GM06990 (cell line): ENCODE measurements around the gene EPHB3.

Source experiments
- DNase-seq: peaks from one replicate; pipeline ENCODE4 v3.0.0-alpha.2; 2011; ENCODE audit not compliant: insufficient read length; ENCODE audit errors: extremely low read depth
- H3K27me3 ChIP-seq: replicated peaks from 2 replicates; pipeline ENCODE4 v1.6.0; 2011; ENCODE audit warnings: low read length; ENCODE audit not compliant: control insufficient read depth, insufficient read depth
- H3K36me3 ChIP-seq: 2 replicates; pipeline ENCODE4 v1.5.1; 2011; ENCODE audit warnings: low read length; ENCODE audit not compliant: control insufficient read depth, insufficient read depth
- H3K4me3 ChIP-seq: replicated peaks from 2 replicates; pipeline ENCODE4 v1.5.1; 2011; ENCODE audit warnings: low read depth, mild to moderate bottlenecking, control low read depth, low read length
- TF ChIP-seq, protein P1 (sequence below): IDR thresholded peaks from 2 replicates; pipeline ENCODE4 v1.5.1; 2011; ENCODE audit warnings: low read length, control low read depth, mild to moderate bottlenecking, inconsistent platforms; ENCODE audit not compliant: insufficient read depth, poor library complexity, severe bottlenecking

Gene EPHB3

DNA sequence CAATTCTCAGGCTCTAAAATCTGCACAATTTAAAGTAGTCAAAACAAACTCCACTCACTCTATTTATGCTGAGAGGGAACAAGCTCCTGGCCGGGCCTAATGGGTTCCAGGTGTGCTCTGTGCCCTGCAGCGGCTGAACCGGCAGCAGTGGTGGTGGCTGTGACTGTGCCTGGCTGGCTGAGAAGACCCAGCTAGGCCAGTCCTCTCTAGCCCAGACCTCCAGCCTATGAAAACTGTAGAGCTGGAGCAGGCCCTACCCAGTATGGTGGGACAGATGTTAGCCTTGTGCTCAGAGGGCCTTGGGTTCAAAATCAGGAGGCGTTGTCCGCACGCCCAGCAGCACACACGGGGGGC is 37.0 kb downstream of the EPHB3 start:
- Histone ChIP-seq H3K27me3 (peaks cover under 1% of the 10 kb centered on the region), H3K4me3 (no peak overlapping the region), H3K36me3 (no peaks in the 10 kb centered on the region)
- TF ChIP-seq, protein P1, sequence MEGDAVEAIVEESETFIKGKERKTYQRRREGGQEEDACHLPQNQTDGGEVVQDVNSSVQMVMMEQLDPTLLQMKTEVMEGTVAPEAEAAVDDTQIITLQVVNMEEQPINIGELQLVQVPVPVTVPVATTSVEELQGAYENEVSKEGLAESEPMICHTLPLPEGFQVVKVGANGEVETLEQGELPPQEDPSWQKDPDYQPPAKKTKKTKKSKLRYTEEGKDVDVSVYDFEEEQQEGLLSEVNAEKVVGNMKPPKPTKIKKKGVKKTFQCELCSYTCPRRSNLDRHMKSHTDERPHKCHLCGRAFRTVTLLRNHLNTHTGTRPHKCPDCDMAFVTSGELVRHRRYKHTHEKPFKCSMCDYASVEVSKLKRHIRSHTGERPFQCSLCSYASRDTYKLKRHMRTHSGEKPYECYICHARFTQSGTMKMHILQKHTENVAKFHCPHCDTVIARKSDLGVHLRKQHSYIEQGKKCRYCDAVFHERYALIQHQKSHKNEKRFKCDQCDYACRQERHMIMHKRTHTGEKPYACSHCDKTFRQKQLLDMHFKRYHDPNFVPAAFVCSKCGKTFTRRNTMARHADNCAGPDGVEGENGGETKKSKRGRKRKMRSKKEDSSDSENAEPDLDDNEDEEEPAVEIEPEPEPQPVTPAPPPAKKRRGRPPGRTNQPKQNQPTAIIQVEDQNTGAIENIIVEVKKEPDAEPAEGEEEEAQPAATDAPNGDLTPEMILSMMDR = no peak
- DNase-seq = no peak

DNA sequence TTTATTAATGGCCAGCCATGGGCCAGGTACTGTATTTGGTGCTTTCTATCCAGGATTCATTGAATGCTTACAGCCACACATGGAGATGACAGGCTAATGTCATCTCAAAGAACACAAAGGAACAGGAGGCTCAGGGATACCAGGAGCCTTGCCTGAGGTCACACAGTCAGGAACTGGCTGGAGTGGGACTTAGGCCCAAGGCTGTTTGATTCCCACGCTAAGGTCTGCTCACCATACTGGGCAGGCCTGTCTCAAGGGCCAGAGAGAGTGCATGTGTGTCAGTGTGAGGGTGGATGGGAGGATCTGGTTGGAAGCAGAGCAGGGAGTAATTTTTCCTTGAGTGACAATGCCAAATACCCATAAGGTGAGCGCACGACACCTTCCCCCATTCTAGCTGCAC is 37.6 kb downstream of the EPHB3 start:
- H3K4me3 ChIP-seq = no peak overlapping the region
- DNase-seq = no peak
- TF ChIP-seq, protein P1 = no peak
- H3K27me3 ChIP-seq = peaks cover 4% of the 10 kb centered on the region
- H3K36me3 ChIP-seq = no peaks in the 10 kb centered on the region

DNA sequence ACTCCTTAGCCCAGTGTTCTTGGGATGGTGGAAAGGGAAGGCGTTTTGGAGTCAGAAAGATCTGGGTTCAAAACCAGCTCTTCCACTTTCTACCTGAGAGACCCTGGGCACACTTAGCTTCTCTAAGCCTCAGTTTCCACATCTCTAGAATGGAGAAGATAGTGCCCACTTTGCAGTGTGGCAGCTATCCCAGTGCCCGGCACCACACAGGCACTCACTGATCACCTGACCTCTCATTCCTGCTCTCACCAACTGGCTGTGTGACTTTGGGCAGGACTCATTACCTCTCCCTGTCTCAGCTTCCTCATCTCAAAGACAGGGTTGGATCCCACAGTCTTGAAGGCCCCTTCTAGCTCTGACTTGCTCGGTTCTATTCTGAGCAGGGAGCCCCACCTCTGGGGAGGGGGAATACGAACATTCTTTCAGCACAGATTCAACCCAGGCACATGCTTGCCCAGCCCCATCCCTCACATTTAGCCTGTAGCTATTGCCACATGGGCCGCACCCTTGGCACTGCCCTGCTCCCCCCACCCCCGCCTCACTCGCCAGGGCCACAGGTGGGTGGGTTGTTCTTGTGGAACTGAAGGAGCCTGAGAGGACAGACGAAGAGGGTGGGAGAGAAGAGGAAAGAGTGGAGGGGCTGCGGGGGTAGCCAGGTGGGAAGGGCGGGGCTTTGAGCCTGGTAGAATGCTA is 39.2 kb downstream of the EPHB3 start:
- DNase-seq = no peak
- peaks cover 4% of the 10 kb centered on the region for H3K27me3 ChIP-seq
- TF ChIP-seq, protein P1 = no peak
- H3K4me3 ChIP-seq = no peak overlapping the region
- no peaks in the 10 kb centered on the region for H3K36me3 ChIP-seq

DNA sequence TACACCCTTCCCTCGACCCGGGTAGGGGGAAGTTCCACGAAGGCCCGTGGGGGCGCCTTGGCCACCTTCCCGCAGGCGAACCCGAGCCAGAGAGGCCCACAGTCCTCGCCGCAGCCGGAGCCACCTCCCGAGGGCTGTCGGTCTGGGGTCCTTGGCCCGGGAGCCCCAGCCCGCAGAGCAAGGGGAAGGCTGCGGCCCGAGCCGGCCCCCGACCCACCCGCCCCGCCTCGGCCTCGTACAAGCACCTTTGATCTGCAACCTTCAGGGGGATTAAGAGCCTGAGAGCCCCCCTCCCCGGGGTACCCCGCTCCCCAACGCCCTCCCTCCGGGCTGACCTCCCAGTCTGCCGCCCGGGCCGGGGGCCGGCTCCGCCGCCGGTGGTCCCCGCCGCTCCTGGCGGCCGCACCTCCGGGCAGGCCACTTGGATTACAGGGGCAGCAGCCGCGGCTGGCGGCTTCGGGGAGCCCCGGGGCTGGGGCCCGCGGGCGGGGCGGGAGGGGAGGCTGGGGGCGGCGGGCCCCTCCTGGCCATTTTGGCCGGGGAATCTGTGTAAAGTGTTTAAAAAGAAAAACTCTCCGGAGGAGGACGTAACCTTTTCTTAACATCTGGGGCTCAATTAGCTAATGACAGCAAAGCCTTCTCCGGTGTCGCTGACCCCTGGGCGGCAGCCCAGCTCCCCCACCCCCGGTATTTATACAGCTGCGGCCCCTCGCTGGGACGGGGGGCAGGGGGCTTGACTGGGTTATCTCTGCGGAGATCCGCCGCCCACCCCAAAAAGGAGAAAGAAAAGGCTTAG is 40.2 kb downstream of the EPHB3 start:
- no peak for DNase-seq
- H3K27me3 ChIP-seq = peaks cover 4% of the 10 kb centered on the region
- TF ChIP-seq, protein P1 = no peak
- no peaks in the 10 kb centered on the region for H3K36me3 ChIP-seq
- H3K4me3 ChIP-seq = no peak overlapping the region

DNA sequence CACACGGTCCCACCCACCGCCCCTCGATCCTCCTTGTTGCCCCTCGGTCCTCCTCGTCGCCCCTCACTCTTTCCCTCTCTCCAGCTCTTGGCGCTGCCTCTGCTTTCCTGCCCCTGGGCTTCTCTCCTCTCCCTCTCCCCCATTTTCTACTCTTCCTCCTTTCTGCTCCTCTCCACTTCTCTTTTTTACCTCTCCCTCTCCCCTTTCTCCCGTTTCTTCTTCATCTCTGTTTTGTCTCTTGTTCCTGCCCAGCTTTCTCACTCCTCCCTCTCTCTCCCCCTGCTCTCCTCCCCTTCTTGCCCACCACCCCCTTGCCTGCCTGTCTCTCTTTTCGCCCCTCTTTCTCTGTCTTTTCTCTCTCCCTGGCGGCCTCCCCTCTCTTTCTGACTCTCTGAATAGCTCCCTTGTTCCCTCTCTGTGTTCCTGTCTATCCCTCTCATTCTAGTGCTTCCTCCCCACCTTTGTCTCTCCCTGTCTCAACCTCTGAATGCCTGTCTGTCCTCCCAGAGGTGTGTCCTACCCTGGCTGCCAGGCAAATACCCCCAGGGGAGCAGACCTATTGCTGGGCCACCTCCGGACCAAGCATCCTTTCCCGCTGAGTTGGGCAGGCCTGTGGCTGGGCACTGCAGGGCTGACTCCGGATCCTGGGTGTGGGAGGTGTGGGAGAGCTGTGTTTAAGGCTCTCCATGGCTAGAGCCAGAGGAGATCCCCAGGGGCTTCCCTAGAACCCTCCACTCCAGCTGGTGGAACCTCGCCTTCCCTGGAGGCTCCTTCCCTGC is 41.0 kb downstream of the EPHB3 start:
- peaks cover 4% of the 10 kb centered on the region for H3K27me3 ChIP-seq
- DNase-seq = no peak
- no peaks in the 10 kb centered on the region for H3K36me3 ChIP-seq
- TF ChIP-seq, protein P1 = no peak
- H3K4me3 ChIP-seq = no peak overlapping the region
